ENCODE data around the gene ZMAT3. TPM values are rescaled to one million over a fixed set of nuclear protein-coding genes. Genes with fewer than 3 reads are reported as not detected.

The ZMAT3 gene
- total and polyA plus RNA-seq, 4 experiments from 2014 or later, result 13.7 to 20.5 (median 19.3) TPM

DNA sequence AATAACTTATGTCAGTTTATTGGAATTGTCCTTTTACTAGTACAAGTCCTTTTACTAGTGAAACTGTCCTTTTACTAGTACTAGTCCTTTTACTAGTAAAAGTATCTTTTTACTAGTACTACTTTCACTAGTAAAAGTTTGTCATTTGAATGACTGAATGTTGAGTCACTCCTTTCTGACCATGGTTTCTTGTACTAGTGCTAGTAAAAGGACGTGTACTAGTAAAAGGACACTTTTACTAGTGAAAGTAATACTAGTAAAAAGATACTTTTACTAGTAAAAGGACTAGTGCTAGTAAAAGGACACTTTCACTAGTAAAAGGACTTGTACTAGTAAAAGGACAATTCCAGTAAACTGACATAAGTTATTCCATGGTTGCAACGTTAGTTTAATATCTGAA, 96.3 kb downstream of the ZMAT3 start:
- Mint-ChIP-seq H3K36me3 (peaks cover 6 to 11% of the 10 kb centered on the region in 2 donors), H3K9me3 (peaks cover 0 to 19% (median 12%) of the 10 kb centered on the region in 8 donors), H3K4me3 (no peak overlapping the region), H3K27me3 (peaks cover 0 to 1% of the 10 kb centered on the region in 2 donors), H3K4me1 (no peaks in the 10 kb centered on the region), H3K27ac (no peak overlapping the region)
- Histone ChIP-seq H3K9me3 (ENCODE audit: control insufficient read depth in 1 of 2, low read length in 2 of 2) (no peaks in the 10 kb centered on the region), H3K36me3 (ENCODE audit: insufficient read depth, low read length) (no peaks in the 10 kb centered on the region), H3K27me3 (ENCODE audit: insufficient read depth, low read length) (no peaks in the 10 kb centered on the region), H3K4me1 (ENCODE audit: insufficient read depth, low read length) (no peaks in the 10 kb centered on the region), H3K27ac (ENCODE audit: low read depth, low read length) (no peak overlapping the region), H3K4me3 (ENCODE audit: low read length in 2 of 2) (no peak overlapping the region)
- ChIA-PET CTCF (ENCODE audit: partially characterized antibody) (no interaction called here), POLR2A (ENCODE audit: partially characterized antibody) (no interaction called here)
- intact Hi-C loops (cut with micrococcal nuclease), result no loop called here
- no peak for DNase-seq

DNA sequence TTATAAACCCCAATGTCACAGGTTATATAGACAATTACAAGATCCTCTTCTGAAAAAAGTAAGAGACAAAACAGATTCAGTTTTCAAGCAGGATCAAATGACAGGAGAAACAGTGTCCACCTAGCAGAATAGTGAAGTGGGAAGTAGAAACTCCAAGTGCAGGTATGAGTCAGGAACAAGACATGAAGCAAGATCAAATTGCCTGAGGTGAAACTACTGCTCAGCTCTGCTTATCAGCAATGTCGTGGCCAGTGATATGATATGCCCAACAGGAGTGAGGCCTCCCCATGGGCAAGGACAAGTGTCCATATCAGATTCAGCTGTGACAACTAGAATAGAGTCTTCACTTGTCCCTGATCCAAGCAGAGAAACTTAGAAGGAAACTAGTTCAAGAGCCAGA, 100.0 kb downstream of the ZMAT3 start:
- Histone ChIP-seq H3K27me3 (ENCODE audit: insufficient read depth, low read length) (no peaks in the 10 kb centered on the region), H3K4me1 (ENCODE audit: insufficient read depth, low read length) (peaks cover 8% of the 10 kb centered on the region), H3K4me3 (ENCODE audit: low read length in 2 of 2) (no peak overlapping the region), H3K9me3 (ENCODE audit: control insufficient read depth in 1 of 2, low read length in 2 of 2) (no peaks in the 10 kb centered on the region), H3K27ac (ENCODE audit: low read depth, low read length) (no peak overlapping the region), H3K36me3 (ENCODE audit: insufficient read depth, low read length) (no peaks in the 10 kb centered on the region)
- Mint-ChIP-seq H3K36me3 (peaks cover 5 to 15% of the 10 kb centered on the region in 2 donors), H3K4me3 (no peak overlapping the region), H3K4me1 (peaks cover 9 to 11% (median 10%) of the 10 kb centered on the region in 4 donors), H3K27me3 (peaks cover 0 to 1% of the 10 kb centered on the region in 2 donors), H3K27ac (no peak overlapping the region), H3K9me3 (peaks cover 0 to 19% (median 12%) of the 10 kb centered on the region in 8 donors)
- intact Hi-C loops (cut with micrococcal nuclease), result no loop called here
- ChIA-PET CTCF (ENCODE audit: partially characterized antibody) (no interaction called here), POLR2A (ENCODE audit: partially characterized antibody) (no interaction called here)
- no peak for DNase-seq

DNA sequence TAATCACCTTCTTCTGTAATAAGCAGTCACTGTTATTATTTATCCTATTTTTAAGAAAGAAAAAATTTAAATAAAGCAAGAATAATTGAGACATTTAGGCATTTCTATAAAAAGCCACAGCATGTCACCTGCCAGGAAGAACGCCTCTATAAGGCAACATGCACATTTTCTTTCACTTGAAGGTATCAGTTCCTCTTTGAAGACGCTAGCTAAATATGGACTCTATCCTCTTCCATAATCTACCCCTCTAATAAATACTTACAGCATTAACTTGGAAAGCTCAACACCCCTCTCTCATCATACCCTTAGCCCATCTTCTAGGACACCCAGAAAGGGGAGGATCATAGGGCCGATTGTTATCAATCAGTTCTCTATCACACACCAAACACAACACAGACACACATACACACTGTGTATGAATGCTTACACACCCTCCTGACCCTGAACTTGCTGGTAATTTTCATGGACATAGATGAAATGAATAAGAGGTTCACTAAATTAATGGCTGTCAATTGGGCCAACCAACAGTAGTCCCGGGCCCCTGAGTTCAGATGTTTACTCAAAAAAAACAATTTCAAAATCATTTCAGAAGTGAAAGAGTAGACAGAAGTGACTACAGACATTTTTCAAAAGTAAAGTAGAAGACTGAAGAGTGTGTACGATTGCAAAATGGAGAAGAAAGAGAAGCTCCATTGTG, 102.5 kb downstream of the ZMAT3 start:
- Mint-ChIP-seq H3K27me3 (peaks cover 0 to 1% of the 10 kb centered on the region in 2 donors), H3K4me1 (peaks cover 10 to 15% (median 13%) of the 10 kb centered on the region in 4 donors), H3K27ac (no peak overlapping the region), H3K4me3 (no peak overlapping the region), H3K36me3 (peaks cover 2 to 13% of the 10 kb centered on the region in 2 donors), H3K9me3 (peaks cover 0 to 13% (median 7%) of the 10 kb centered on the region in 8 donors)
- Histone ChIP-seq H3K36me3 (ENCODE audit: insufficient read depth, low read length) (no peaks in the 10 kb centered on the region), H3K27ac (ENCODE audit: low read depth, low read length) (no peak overlapping the region), H3K27me3 (ENCODE audit: insufficient read depth, low read length) (no peaks in the 10 kb centered on the region), H3K9me3 (ENCODE audit: control insufficient read depth in 1 of 2, low read length in 2 of 2) (no peaks in the 10 kb centered on the region), H3K4me1 (ENCODE audit: insufficient read depth, low read length) (peaks cover 13% of the 10 kb centered on the region), H3K4me3 (ENCODE audit: low read length in 2 of 2) (no peak overlapping the region)
- POLR2A ChIA-PET (ENCODE audit: partially characterized antibody), result no interaction called here
- intact Hi-C loops (cut with micrococcal nuclease), result no loop called here
- CTCF ChIA-PET (ENCODE audit: partially characterized antibody), result no interaction called here
- no peak for DNase-seq

Other genes with a start within 250 kb of the ZMAT3 start
- 10 to 100 TPM; 45.5 to 47.2 TPM for gene PIK3CA, start 76.5 kb upstream of the ZMAT3 start, total RNA-seq
- 10 to 100 TPM; 12.4 to 21.8 TPM for gene PIK3CA, start 76.5 kb upstream of the ZMAT3 start, polyA plus RNA-seq
- gene KCNMB3, start 179.3 kb upstream of the ZMAT3 start, total RNA-seq, result 1 to 10 TPM in 1 of 2 experiments, under 1 TPM in 1; 0.87 to 1.7 TPM
- gene KCNMB3, start 179.3 kb upstream of the ZMAT3 start, polyA plus RNA-seq, result 1 to 10 TPM in 1 of 2 donors, under 1 TPM in 1; 0.13 to 1.7 TPM